Measurements from ENCODE around the gene PCBP3.
"Not testable (repeated sequence)": the region's sequence is repeated elsewhere in the genome, so short reads cannot be mapped to it uniquely, and the experiment has no call there.

PCBP3 gene

GRCh38 chr21:45954921-45955320 is 311.4 kb downstream of the PCBP3 start:
- DNase-seq (ENCODE audit: extremely low read depth, low read depth): no peak
- TF ChIP-seq, protein P1, sequence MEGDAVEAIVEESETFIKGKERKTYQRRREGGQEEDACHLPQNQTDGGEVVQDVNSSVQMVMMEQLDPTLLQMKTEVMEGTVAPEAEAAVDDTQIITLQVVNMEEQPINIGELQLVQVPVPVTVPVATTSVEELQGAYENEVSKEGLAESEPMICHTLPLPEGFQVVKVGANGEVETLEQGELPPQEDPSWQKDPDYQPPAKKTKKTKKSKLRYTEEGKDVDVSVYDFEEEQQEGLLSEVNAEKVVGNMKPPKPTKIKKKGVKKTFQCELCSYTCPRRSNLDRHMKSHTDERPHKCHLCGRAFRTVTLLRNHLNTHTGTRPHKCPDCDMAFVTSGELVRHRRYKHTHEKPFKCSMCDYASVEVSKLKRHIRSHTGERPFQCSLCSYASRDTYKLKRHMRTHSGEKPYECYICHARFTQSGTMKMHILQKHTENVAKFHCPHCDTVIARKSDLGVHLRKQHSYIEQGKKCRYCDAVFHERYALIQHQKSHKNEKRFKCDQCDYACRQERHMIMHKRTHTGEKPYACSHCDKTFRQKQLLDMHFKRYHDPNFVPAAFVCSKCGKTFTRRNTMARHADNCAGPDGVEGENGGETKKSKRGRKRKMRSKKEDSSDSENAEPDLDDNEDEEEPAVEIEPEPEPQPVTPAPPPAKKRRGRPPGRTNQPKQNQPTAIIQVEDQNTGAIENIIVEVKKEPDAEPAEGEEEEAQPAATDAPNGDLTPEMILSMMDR (IDR thresholded peaks at IDR 0.05; ENCODE audit: low read depth, low read length, missing control alignments): no peak
- H3K4me3 ChIP-seq (replicated peaks; ENCODE audit: low read depth, low read length): no peak overlapping the region

GRCh38 chr21:45957551-45957950 is 314.0 kb downstream of the PCBP3 start:
- TF ChIP-seq, protein P1 (IDR thresholded peaks at IDR 0.05; ENCODE audit: low read depth, low read length, missing control alignments): no peak
- DNase-seq (ENCODE audit: extremely low read depth, low read depth): no peak
- no peak overlapping the region for H3K4me3 ChIP-seq (replicated peaks; ENCODE audit: low read depth, low read length)

DNA sequence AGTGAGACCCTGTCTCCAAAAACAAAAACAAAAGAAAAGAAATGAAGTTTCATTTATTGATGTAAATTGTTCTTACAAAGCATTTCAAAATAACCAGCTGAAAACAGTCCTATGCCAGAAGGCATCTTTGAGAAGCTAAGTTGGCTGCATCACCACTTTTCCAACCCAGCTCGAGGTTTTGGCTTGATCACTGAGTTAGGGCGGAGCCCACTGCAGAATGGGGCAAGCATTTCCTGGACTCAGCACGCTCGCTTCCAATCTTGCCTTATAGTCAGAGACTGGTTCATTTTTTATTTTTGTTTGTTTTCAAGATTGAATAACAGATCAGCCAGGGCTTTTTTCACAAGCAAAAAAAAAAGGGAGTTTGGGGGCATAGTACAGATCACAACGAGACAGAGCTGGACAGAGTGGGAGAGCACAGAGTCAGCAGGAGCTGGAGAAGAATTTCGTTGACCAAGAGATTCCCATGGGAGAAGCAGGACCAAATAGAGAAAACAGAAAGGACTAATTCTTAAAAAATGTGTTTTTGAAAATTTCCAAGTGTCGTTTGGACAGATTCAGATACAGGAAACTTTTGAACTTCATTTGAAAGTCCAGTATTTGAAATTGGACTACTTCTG is 314.6 kb downstream of the PCBP3 start:
- DNase-seq (ENCODE audit: extremely low read depth, low read depth): no peak
- no peak overlapping the region for H3K4me3 ChIP-seq (replicated peaks; ENCODE audit: low read depth, low read length)
- TF ChIP-seq, protein P1 (IDR thresholded peaks at IDR 0.05; ENCODE audit: low read depth, low read length, missing control alignments): no peak

GRCh38 chr21:45959182-45959581 is 315.7 kb downstream of the PCBP3 start:
- no peak overlapping the region for H3K4me3 ChIP-seq (replicated peaks; ENCODE audit: low read depth, low read length)
- TF ChIP-seq, protein P1 (IDR thresholded peaks at IDR 0.05; ENCODE audit: low read depth, low read length, missing control alignments): no peak
- DNase-seq (ENCODE audit: extremely low read depth, low read depth): no peak

- DNase-seq (ENCODE audit: extremely low read depth, low read depth): no peak
- H3K4me3 ChIP-seq (replicated peaks; ENCODE audit: low read depth, low read length): no peak overlapping the region
- TF ChIP-seq, protein P1 (IDR thresholded peaks at IDR 0.05; ENCODE audit: low read depth, low read length, missing control alignments): no peak
These were observed 316.4 kb downstream of the PCBP3 start for GRCh38 chr21:45959779-45960390.

- DNase-seq (ENCODE audit: extremely low read depth, low read depth); H3K4me3 ChIP-seq (replicated peaks; ENCODE audit: low read depth, low read length): not testable (repeated sequence)
These were observed 317.9 kb downstream of the PCBP3 start for GRCh38 chr21:45961408-45961807.

DNA sequence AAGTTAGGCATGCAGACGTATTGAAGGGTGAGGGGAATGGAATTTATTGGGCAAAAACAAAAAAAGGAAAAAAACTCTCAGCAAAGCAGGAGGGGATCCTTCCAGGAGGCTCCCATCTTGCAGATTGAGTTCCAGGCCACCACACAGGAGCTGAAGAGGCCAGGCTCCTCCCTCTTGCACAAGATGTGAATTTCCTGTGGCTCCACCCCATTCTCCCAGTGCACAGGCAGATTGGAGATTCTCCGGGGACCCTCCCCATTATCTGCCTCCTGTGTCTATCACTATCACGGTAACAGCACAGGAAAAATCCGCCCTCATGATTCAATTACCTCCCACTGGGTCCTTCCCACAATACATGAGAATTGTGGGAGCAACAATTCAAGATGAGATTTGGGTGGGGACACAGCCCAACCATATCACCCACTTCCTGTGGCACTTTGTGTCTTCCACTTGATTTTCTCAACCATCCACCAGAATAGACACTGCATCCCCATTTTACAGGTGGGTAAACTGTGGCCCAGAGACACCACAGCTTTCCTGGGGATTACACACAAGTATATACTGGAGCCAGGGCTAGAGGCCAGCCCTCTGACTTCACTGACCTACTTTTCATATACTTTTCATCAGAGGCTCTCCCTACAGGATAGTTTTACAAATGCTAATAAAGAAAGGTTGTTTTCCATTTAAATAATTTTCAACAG is 319.2 kb downstream of the PCBP3 start:
- no peak for DNase-seq (ENCODE audit: extremely low read depth, low read depth)
- H3K4me3 ChIP-seq (replicated peaks; ENCODE audit: low read depth, low read length): no peak overlapping the region
- TF ChIP-seq, protein P1 (IDR thresholded peaks at IDR 0.05; ENCODE audit: low read depth, low read length, missing control alignments): no peak

Measured in HFF-Myc (cell line).